Measurements from ENCODE around the gene GPX4.

- no peak for TF ChIP-seq CTCF (IDR thresholded peaks at IDR 0.05)
- TF ChIP-seq POLR2A (IDR thresholded peaks at IDR 0.05), result no peak
These were observed 32.4 kb downstream of the GPX4 start for GRCh38 chr19:1136201-1136600.

All from thyroid gland (tissue), 4 donors.